Measurements from ENCODE around the gene ARPC5. TPM values are rescaled to one million over a fixed set of nuclear protein-coding genes. Genes with fewer than 3 reads are reported as not detected.
A peak's percentile ranks its signal among the peaks of the same experiment; 100 is the strongest.
"Not testable (repeated sequence)": the region's sequence is repeated elsewhere in the genome, so short reads cannot be mapped to it uniquely, and the experiment has no call there.

Gene ARPC5
- total RNA-seq, result 123 TPM

DNA sequence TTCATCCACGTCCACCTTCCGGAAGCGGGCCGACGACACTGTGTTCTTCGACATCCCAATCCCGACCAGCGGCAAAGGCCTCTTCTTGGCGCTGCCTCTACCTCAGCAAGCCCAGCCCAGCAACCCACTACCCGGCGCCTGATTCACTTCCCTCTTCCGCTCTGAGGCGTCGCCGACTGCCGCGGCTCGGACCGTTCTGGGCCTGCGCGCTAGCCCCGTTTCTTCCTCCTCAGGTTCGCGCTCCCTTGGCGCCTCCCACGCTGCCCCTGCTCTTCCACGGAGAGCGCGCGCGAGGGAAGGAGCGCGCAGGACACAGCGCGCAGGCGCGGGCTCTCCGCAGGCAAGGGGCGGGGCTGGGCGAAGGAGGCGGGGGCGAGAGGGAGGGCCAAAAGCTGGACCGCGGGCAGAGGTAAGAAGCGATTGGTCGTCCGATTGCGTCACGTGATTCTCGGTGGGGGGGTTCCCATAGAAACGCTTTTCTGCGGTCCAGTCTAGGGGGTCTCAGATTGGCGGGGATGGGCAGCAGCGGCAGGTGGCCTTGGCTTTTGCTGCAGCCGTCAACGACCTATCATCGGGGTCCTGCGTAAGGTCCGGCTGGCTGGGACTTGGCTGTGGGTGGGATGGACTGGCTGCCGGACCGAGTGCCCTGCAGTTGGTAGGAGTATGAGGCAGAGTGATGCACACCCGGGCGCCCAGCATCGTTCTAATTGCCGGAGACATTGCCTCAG, at the start of gene ARPC5:
ARPC5 (minus strand) TSS at position 178 of the 728 bp plus-strand sequence; CDS start at position 54, 124 bp downstream.
- peak; percentile 87 to 88 for DNase-seq (ENCODE audit: low spot score in 2 of 2)
- no peak for FAIRE-seq

DNA sequence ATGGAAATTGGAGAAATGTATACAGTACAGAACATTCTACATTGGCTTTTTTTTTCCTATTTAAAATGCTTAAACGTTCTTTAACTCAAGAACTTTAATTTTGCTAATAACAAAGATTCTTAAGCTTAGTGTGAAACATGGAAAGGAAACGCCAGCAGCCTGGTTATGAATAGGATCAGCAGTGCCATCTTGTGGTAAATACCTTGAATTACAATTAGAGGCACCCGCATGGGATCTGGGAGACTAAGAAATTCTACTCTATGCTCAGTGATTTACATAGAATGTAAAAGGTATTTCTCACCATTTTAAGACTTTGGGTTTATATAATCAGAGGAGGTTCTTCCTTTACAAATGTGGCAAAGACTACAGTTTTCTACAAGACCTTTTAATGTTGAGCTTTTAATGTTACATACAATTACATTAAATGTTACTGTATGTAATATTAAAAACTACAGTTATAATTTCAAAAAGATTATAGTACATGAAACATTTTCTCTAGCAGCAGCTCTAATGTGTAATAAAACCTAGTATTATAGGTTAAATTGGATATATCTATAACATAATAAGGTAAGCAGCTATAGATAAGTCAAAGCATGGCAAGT, 49.6 kb upstream of the ARPC5 start:
- FAIRE-seq (peak; percentile 17), DNase-seq (ENCODE audit: low spot score in 2 of 2) (peak; percentile 10 to 22)

DNA sequence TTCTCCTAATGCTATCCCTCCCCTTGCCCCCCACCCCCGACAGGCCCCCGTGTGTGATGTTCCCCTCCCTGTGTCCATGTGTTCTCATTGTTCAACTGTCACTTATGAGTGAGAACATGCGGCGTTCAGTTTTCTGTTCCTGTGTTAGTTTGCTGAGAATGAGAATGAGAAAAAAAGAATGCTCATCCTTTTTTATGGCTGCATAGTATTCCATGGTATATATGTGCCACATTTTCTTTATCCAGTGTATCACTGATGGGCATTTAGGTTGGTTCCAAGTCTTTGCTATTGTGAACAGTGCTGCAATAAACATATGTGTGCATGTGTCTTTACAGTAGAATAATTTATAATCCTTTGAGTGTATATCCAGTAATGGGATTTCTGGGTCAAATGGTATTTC, 43.8 kb upstream of the ARPC5 start:
- not testable (repeated sequence) for FAIRE-seq; DNase-seq (ENCODE audit: low spot score in 2 of 2)

DNA sequence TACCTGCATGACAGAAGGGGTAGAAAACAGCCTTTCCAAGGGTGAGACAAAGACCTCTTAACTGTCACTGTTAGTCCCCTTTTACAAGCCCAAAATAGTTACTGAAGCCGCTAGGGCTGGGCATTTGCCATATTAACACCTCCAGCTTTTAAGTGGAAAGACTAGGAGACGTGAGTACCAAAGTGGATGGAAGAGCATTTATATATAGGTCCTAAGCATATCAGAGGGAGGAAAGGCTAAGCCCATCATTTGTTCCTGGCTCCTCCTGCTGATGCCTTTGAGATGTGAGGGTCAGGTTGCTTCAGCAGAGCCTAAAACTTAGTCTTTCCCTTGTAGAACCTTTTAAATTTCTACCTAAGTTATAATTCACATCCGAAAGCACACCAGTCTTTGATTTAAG, 43.2 kb upstream of the ARPC5 start:
- DNase-seq (ENCODE audit: low spot score in 2 of 2) (no peak), FAIRE-seq (no peak)

DNA sequence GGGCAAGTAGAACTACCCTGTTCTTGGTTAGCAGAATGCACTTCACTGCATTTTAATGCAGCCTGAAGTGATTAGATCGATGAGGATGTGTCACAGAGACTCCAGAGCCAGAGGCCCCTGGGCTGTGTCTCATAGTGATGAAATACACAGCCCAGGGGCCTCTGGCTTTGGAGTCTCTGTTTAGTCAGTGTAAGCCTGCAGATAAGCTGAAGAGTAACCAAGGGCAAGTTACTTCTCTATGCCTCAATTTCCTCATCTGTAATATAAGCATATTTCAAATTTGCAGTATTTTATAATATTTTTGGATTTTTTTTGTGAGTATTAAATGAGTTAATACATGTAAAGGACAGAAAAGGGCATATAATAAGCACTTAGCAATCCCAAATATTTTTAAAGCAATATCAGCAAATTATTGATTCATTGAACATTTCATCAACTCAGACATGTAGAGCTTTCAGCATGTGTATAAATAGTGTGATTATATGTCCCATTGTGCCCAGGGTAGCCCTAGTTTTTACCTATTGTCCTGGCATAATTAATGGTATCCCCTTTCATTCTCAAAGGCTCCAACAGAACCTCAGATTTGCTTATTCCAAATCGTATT, 41.1 kb upstream of the ARPC5 start:
- DNase-seq (ENCODE audit: low spot score in 2 of 2) (no peak), FAIRE-seq (no peak)

DNA sequence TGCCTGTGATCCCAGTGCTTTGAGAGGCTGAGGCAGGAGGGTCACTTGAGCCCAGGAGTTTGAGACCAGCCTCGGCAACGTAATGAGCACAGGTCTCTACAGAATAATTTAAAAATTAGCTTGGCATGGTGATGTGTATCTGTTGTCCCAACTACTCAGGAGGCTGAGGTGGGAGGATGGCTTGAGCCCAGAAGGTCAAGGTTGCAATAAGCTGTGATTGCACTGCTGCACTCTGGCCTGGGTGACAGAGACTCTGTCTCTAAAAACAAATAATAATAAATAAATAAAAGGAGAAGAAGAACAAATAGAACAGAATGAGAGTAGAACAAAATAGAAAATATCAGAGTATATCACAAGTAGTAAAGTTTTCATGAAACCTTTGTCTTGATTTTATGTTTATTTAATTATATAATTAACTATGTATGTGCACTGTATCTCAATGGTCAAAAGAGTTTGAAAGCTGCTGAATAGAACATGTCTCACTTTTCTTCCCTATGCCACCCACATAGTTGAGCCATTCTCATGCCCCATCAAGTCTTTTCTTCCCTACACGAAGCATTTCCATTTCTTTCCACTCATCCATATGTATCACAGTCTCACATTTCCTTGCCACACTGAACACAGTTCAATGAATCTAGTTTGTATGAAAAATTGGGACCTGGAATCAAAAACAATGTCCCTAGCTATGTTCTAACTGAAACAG, 40.5 kb upstream of the ARPC5 start:
- no peak for FAIRE-seq
- no peak for DNase-seq (ENCODE audit: low spot score in 2 of 2)

DNA sequence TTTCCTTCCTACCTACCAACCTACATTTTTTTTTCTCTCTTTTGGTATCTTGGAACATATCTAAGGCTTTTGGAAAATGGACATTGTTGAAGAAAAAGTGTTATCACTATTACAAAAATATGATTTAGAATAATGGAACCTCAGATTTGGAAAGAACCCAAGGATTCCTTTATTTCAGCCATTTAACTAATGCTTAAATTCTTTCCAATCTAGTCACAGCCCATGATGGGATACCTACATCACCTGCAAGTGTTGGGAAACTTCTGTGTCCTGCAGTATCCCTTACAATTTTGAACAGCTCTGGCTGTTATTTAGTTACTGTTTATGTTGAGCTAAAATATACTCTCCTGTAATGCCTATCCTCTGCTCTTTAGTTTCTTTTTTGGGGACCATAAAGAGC, 39.8 kb upstream of the ARPC5 start:
- FAIRE-seq, result no peak
- no peak for DNase-seq (ENCODE audit: low spot score in 2 of 2)

DNA sequence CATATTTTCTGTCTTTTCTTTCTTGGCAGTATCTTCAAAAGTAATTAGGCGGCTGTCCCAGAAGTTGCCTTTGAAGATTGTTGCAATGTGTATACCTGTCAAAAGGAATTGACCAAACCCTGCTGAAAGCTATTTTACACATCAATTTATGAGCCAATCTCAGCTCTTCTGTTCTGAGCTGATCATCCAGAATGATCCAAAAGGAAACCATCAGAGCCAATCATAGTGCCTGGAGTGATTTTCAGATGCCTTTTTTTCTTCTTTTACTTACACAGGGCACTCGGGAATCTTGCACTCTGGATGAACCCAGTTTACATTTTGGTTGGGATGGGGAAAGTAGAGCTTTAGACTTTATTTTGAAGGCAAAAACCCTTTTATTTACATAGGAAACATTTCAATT, 39.3 kb upstream of the ARPC5 start:
- no peak for DNase-seq (ENCODE audit: low spot score in 2 of 2)
- FAIRE-seq, result no peak

DNA sequence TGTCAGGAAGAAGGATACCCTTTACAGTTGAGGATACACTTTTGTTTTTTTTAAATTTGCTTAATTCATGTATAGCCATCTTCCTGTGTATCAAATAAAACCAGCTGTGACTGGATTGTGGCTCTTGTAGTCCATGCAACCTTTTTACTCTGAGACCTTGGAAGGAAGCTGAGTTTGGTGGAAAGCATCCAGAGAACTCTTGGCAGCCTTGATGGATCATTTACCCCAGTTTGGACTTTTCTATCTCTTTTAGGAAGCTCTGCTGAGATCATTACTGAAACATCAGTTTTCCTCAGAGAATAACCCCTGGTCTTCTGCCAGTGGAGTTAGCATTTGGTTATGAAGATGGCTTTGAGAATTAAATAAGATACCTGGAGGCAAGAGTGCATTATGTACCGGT, 38.8 kb upstream of the ARPC5 start:
- DNase-seq (ENCODE audit: low spot score in 2 of 2) (no peak), FAIRE-seq (no peak)

DNA sequence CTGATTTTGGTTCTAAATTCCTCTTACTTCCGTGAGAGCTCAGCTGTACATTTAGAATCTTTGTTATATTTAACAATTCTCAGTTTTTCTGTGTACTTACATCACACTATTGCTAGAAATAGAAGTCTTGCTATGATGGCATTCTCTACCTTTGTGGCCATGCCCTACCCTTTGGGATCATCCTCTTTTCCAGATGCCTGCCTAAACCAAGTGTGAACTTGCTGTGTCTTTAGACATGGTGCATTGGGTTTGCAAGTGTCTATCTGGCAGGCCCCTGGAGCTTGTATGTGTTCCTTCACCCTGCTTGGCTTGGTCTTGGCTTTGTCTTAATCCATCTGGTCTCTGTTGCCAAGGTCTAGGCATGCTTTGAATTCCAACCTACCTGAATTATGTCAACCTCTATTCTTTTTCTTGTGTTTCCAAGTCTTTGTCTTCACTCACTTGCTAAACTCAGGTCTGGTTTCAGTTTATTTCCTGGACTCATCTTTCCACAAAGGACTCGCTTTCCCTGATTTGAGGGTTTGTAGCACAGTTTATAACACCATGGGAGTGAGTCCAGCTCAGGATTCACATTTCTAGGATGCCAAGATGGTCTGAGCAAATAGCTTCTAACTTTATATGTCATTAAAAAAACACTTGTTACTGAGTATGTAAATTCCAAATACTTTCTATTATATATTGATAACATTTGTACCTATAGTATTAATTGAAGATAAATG, 38.2 kb upstream of the ARPC5 start:
- DNase-seq (ENCODE audit: low spot score in 2 of 2) (no peak), FAIRE-seq (no peak)

DNA sequence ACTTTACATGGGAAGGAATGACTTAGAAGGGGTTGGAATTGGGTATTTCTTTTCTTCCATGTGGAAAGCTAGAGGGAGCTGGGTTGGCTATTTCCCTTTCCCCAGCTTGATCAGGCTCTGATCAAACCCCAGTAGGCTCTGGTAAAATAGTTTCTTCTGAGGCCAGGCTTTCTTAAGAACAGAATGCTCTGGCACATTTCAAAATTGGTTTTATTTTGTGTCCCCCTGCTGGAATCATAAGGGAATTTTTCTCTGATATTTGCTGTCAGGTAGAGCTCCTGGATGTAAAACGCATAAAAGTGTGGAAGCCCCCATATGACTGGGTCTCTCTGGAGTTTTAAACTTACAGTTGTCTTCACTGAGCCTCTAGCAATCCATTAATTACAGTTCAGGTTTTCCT, 34.6 kb upstream of the ARPC5 start:
- DNase-seq (ENCODE audit: low spot score in 2 of 2), result no peak
- FAIRE-seq, result no peak

DNA sequence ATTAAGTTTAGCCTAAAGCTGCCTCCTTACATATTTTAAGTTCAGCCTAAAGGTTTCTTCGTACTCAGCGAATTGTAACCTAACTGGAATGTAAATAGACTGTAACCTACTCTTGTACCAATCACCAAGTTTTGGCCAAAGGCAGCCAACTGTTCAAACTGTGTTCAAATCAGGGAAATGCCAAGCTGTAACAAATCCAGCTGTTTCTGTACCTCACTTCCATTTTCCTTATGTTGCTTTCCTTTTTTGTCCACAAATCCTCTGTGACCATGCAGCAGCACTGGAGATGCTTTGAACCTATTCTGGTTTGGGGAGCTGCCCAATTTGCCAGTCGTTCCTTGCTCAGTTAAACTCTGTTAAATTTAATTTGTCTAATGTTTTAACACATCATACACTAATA, 20.8 kb upstream of the ARPC5 start:
- FAIRE-seq, result no peak

DNA sequence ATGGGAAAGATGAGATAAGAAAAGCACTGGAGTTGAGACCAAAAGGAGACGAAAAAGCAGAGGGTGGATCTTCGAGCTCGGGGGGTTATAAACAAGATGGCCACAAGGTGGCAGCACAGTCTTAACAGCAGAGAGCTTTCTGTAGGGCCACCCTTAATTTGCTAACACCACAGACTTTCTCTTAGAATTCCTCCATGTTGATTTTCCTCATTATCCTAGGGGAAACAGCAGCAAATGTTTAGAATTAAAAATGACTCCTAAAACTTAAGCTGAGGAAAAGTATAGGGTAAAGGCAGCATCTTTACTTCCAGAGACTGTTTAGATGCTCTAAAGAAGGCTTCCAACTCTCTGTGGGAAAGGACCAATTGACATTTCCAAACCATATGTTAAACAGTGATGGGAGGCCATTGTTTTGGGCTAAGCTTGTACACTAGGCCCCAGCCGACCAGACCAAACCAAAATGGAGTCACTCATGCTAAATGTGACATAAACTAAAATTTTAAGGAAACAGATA, 20.0 kb upstream of the ARPC5 start:
- FAIRE-seq (peak; percentile 10), DNase-seq (ENCODE audit: low spot score in 2 of 2) (peak; percentile 53 to 71)

More for the DNA sequence above, 20.8 kb upstream of the ARPC5 start:
- no peak for DNase-seq (ENCODE audit: low spot score in 2 of 2)

DNA sequence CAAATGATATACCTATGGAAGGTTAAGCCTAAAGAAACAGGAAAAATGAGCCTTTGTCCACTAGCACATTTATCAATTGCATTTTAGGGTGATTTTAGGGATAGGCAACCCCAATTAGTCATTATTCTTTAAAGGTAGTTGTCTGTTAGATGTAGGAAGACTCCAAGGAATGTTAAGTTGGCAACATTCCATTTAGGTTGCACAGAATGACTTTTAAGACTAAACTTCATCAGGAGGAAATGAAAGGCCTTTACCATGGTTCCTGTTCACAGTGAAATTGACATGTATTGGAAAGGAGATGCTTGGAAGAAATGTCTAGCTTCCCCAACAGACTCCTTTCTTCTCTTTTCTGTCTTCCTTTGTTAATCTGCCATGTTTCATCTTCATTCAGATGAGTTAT, 19.1 kb upstream of the ARPC5 start:
- DNase-seq (ENCODE audit: low spot score in 2 of 2) (no peak), FAIRE-seq (no peak)

DNA sequence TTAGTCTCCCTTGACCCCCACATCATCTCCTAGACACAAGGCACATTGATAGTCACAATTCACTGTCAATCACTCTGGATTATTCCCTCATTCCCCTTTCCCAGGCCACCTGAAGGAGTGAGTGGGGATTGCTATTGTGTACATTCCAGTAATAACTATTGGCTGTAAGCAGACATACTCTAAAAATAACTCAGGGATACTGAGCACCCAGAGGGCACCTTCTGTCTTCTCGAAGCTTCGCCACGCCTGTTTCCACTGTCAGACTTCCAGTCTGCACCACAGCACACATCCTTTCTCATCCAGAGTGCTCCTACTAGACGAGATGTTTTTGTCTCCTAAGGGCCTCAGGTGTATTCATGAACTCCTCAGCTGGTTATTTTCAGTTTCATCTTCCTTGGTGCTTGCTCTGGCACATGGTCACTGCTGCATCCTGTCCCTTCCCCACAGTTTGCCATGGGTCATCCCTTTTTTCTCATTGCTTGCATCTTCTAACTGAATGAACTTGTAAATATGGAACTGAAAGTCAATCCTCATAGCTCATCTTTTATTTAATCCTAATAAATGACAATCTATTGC, 18.4 kb upstream of the ARPC5 start:
- no peak for DNase-seq (ENCODE audit: low spot score in 2 of 2)

DNA sequence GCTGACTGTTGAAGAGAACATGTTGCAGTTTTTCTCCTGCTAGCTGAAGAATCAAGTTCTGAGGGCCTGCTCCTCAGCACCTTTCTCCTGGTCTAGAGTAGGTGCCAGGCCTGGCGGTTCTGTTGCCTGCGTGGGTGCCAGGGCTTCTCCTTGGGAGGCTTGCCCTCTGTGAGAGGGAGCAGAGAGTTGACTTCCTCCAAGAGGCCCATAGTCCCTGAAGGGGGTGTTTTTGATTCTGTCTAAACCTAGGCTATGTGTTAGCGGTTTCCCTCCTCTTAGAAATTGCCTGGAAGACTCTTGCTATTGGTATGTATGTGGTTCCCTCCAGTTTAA, 17.8 kb upstream of the ARPC5 start:
- DNase-seq (ENCODE audit: low spot score in 2 of 2) (no peak), FAIRE-seq (no peak)

More for the DNA sequence above, 18.4 kb upstream of the ARPC5 start:
- FAIRE-seq, result no peak

DNA sequence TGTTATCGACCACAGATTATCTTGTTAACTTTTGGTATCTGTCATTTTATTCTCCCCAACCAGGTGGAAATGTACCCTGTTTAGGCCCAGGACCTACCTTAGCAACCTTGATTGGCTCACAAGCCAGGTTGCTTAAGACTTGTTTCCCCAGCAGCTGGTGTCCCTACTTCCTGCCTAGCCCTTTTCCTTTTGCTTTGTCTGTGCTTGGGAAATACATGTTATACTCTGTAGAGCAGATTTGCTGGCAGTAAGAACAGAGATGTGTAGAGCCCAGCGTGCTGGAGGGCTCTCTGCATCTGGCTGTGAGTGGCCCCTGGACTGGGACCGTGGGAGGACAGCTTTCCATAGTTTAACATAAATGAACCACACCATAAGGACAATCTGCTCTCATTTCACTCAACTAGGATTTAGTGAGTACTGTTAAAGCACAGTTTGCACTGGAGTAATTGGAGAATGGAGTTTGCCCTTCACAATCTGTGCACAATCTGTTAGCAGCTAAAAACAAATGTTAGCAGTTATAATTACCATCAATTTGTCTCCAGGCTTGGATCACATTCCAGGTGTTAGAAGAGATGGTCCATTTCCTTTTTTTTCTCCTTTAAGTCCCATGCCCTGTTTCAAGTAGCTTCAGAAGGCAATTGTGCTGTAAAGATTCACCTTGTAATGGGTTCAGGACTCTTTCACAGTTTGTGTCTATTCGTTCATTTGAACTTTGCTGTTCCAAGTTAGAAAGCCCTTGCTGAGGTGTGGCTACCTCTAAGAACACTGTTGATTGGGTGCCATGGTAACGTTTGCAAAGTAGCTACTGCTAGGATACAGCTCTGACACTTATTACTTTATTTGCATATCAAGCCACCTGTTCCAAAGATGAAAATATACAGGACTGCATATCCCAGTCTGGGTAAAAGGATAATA, 17.2 kb upstream of the ARPC5 start, which contains the start of gene APOBEC4:
APOBEC4 (minus strand) TSS at position 770 of the 915 bp plus-strand sequence. CDS start 4,535 bp downstream, outside the sequence.
- no peak for FAIRE-seq
- no peak for DNase-seq (ENCODE audit: low spot score in 2 of 2)

DNA sequence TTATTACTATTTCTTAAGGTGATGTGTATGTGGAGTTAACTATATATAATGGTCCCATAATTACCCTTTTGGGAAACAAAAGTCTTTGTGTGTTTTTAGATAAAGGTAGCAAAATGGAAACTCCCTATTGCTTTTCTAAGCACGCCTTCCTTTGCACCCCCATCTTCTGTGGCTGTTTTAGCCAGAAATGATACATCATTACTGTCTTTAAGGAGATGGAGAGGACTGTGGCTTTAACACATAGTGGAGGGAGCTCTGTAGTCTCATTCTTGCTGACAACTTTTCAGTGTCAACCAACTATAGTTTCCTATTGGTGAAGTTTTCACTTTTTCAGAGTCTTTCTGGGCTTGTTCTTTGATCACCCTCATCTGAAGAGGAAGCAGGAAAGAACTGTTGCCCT, 16.5 kb upstream of the ARPC5 start:
- FAIRE-seq (no peak), DNase-seq (ENCODE audit: low spot score in 2 of 2) (no peak)

DNA sequence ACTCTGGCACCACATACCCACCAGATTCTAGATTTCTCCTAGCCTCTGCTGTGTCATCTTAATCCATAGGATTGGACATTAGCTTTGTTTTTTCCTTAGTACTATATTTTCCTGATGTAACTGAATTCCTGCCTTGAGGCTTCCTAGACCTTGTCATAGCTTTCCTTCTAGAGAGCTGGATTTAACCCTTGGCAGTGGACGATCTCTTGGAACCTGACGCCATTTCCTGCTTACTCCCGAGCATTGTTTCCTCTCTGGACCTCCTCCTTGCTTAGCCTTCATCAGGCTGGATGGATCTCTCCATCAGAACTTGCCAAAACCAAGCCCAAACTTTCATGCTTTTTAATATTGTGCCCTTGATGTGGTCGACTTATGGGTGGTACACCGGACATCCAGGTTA, 16.0 kb upstream of the ARPC5 start:
- FAIRE-seq, result no peak

More for the DNA sequence above, 16.0 kb upstream of the ARPC5 start:
- no peak for DNase-seq (ENCODE audit: low spot score in 2 of 2)

All from frontal cortex (tissue), 4 donors.